ENCODE data around the gene UPP1. TPM values are rescaled to one million over a fixed set of nuclear protein-coding genes. Genes with fewer than 3 reads are reported as not detected.

The UPP1 gene
- total RNA-seq, 1 donor from 2014 or later: 4.4 TPM

DNA sequence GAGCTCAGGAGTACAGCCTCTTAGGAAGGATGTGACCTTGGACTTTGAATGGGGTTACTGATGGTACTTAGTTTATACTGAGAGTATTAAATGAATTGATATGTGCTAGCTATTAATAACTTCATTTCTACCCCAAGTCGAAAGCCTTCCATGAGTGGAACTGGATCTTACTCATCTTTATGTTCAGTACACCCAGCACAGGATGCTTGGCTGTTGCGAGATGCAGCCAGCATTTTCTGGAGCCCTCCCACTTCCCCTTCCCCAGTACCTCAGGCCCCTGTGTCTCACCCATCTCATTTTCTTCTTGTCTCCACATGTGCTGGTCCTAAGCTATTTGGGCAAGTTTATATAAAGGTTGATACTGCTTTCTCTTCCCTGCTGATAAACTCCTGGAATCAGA is 7.2 kb downstream of the UPP1 start:
- H3K9me3 Mint-ChIP-seq: no peaks in the 10 kb centered on the region
- DNase-seq (ENCODE audit: low spot score in 2 of 2, unreplicated experiment in 2 of 2): no peak
- H3K27ac Mint-ChIP-seq: peak overlapping the region; percentile 48
- peaks cover 33% of the 10 kb centered on the region for H3K4me1 Mint-ChIP-seq
- no peak overlapping the region for H3K4me3 Mint-ChIP-seq
- TF ChIP-seq, protein P1, sequence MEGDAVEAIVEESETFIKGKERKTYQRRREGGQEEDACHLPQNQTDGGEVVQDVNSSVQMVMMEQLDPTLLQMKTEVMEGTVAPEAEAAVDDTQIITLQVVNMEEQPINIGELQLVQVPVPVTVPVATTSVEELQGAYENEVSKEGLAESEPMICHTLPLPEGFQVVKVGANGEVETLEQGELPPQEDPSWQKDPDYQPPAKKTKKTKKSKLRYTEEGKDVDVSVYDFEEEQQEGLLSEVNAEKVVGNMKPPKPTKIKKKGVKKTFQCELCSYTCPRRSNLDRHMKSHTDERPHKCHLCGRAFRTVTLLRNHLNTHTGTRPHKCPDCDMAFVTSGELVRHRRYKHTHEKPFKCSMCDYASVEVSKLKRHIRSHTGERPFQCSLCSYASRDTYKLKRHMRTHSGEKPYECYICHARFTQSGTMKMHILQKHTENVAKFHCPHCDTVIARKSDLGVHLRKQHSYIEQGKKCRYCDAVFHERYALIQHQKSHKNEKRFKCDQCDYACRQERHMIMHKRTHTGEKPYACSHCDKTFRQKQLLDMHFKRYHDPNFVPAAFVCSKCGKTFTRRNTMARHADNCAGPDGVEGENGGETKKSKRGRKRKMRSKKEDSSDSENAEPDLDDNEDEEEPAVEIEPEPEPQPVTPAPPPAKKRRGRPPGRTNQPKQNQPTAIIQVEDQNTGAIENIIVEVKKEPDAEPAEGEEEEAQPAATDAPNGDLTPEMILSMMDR (IDR thresholded peaks at IDR 0.05; ENCODE audit: unreplicated experiment): no peak
- H3K36me3 Mint-ChIP-seq: peaks cover 3% of the 10 kb centered on the region
- peaks cover 5% of the 10 kb centered on the region for H3K27me3 Mint-ChIP-seq (ENCODE audit: low read depth)

DNA sequence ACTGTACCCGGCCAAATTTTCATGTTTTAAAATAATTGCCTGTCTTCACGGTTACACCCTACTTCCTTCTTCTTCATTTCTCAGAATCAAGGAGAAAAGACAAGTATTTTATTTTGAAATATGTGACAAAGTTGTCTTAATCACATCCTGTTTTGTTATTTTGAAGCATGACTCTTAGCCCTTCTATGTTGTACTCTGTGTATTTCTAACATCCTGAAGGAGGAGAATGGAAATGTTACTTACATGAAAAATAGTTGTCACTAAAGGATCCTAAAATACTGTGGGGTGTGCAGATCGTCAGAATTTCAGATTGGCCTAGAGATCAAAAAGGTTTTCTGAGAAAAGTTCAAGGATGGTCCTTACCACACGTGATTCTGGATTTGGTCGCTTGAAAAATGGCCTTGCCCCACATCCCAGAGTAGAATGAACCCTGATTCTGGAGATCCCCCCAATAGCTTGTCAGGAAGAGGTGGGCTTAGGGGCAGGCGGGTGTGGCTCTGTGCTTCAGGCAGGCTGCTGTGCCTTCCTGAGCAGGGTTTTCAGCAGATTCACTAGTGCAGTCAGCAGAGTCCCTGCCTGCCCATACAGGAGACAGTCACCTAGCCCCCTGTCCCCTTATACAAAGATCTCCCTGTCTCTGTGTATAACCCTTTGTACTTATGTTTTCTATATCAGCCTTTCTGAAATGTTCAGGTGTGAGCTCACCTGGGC is 8.6 kb downstream of the UPP1 start:
- Mint-ChIP-seq H3K4me3 (no peak overlapping the region), H3K4me1 (peaks cover 33% of the 10 kb centered on the region), H3K27me3 (ENCODE audit: low read depth) (no peaks in the 10 kb centered on the region), H3K36me3 (peaks cover 5% of the 10 kb centered on the region), H3K27ac (no peak overlapping the region), H3K9me3 (peaks cover 3% of the 10 kb centered on the region)
- TF ChIP-seq, protein P1 (IDR thresholded peaks at IDR 0.05; ENCODE audit: unreplicated experiment): no peak
- no peak for DNase-seq (ENCODE audit: low spot score in 2 of 2, unreplicated experiment in 2 of 2)

DNA sequence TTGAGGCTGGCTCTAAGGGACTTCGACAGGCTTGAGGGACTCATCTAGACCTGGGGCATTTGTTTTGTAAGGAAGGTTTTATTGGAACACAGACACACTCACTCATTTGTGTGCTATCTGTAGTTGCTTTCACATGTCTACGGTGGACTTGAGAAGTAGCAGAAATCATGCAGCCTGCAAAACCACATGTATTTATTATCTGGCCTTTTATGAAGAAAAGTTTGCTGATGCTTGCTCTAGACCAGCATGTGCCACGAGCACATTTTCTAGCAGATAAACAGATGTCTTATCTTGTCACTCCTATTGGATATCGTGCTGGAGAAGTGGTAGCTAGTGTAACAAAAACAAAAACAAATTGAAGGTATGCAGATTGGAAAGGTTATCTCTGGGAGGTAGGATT is 9.8 kb downstream of the UPP1 start:
- Mint-ChIP-seq H3K4me1 (peaks cover 33% of the 10 kb centered on the region), H3K9me3 (peaks cover 4% of the 10 kb centered on the region), H3K36me3 (peaks cover 11% of the 10 kb centered on the region), H3K27ac (no peak overlapping the region), H3K4me3 (no peak overlapping the region), H3K27me3 (ENCODE audit: low read depth) (no peaks in the 10 kb centered on the region)
- no peak for DNase-seq (ENCODE audit: low spot score in 2 of 2, unreplicated experiment in 2 of 2)
- TF ChIP-seq, protein P1 (IDR thresholded peaks at IDR 0.05; ENCODE audit: unreplicated experiment): no peak

DNA sequence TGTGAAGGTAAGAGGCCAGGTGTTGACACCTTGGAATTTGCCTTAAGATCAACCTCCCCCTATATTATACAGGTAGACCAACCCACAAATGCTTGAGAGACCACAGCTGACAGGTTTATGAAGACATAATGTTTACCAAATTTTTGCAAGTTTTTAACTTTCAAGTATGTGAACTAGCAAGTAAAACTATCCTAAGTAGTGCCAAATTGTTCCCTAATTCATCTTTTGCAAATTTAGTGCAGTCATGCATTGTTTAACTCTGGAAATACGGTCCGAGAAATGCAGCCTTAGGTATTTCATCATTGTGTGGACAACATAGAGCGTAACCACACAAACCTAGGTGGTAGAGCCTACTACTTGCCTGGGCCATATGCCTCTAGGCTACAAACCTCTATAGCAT is 10.7 kb downstream of the UPP1 start:
- Mint-ChIP-seq H3K4me1 (peaks cover 28% of the 10 kb centered on the region), H3K36me3 (peaks cover 16% of the 10 kb centered on the region)

GRCh38 chr7:48101352-48101751 is 12.3 kb downstream of the UPP1 start:
- DNase-seq (ENCODE audit: low spot score in 2 of 2, unreplicated experiment in 2 of 2): peak in 1 of 2 experiments; percentile 19
- peaks cover 4% of the 10 kb centered on the region for H3K9me3 Mint-ChIP-seq
- H3K4me3 Mint-ChIP-seq: no peak overlapping the region
- H3K4me1 Mint-ChIP-seq: peaks cover 16% of the 10 kb centered on the region
- peaks cover 16% of the 10 kb centered on the region for H3K36me3 Mint-ChIP-seq
- TF ChIP-seq, protein P1 (IDR thresholded peaks at IDR 0.05; ENCODE audit: unreplicated experiment): no peak
- no peaks in the 10 kb centered on the region for H3K27me3 Mint-ChIP-seq (ENCODE audit: low read depth)
- H3K27ac Mint-ChIP-seq: no peak overlapping the region

More for the DNA sequence above, 10.7 kb downstream of the UPP1 start:
- Mint-ChIP-seq H3K4me3 (no peak overlapping the region), H3K9me3 (peaks cover 4% of the 10 kb centered on the region), H3K27me3 (ENCODE audit: low read depth) (no peaks in the 10 kb centered on the region), H3K27ac (no peak overlapping the region)
- TF ChIP-seq, protein P1 (IDR thresholded peaks at IDR 0.05; ENCODE audit: unreplicated experiment): no peak
- no peak for DNase-seq (ENCODE audit: low spot score in 2 of 2, unreplicated experiment in 2 of 2)
